SK-N-SH treated with all-trans-retinoic acid at 6 μM for 48 hours (cell line): Measurements from ENCODE around the gene PON2.
"Not testable (repeated sequence)": the region's sequence is repeated elsewhere in the genome, so short reads cannot be mapped to it uniquely, and the experiment has no call there.

Experiments used
- ATAC-seq: fragments of 200-7000 bp; cut with Tn5 transposase; 3 replicates; pipeline ENCODE4 v1.9.1; 2020; ENCODE audit warnings: mild to moderate bottlenecking, moderate library complexity
- ARNTL ChIP-seq: fragments of 450-650 bp; formaldehyde crosslinking; IDR thresholded peaks from 2 replicates; pipeline ENCODE4 v1.5.0; 2020; ENCODE audit warnings: low read depth, mild to moderate bottlenecking, moderate library complexity, borderline replicate concordance
- CSDC2 ChIP-seq: fragments of 250-450 bp; sonication (Bioruptor Pico); IDR thresholded peaks from 2 replicates; pipeline ENCODE4 v1.5.0; 2020; ENCODE audit warnings: mild to moderate bottlenecking, moderate library complexity
- CSRNP3 ChIP-seq: fragments of 250-450 bp; sonication (Bioruptor Pico); IDR thresholded peaks from 2 replicates; pipeline ENCODE4 v1.5.1; 2021; ENCODE audit warnings: mild to moderate bottlenecking, moderate library complexity
- ESRRG ChIP-seq: fragments of 250-450 bp; sonication (Bioruptor Pico); IDR thresholded peaks from 2 replicates; pipeline ENCODE4 v1.6.1; 2021; ENCODE audit warnings: mild to moderate bottlenecking
- GLIS3 ChIP-seq: fragments of 250-450 bp; sonication (Bioruptor Pico); IDR thresholded peaks from 2 replicates; pipeline ENCODE4 v1.5.0; 2020; ENCODE audit warnings: mild to moderate bottlenecking, moderate library complexity
- OSR1 ChIP-seq: fragments of 250-450 bp; sonication (Bioruptor Pico); IDR thresholded peaks from 2 replicates; pipeline ENCODE4 v1.8.0; 2022; ENCODE audit warnings: moderate library complexity, mild to moderate bottlenecking, inconsistent platforms
- PATZ1 ChIP-seq: fragments of 250-450 bp; sonication (Bioruptor Pico); IDR thresholded peaks from 2 replicates; pipeline ENCODE4 v1.8.0; 2020; ENCODE audit warnings: mild to moderate bottlenecking, moderate library complexity, borderline replicate concordance
- PPARA ChIP-seq: fragments of 250-450 bp; sonication (Bioruptor Pico); IDR thresholded peaks from 2 replicates; pipeline ENCODE4 v1.5.0; 2020; ENCODE audit warnings: mild to moderate bottlenecking, borderline replicate concordance
- RARB ChIP-seq: fragments of 250-450 bp; sonication (Bioruptor Pico); IDR thresholded peaks from 2 replicates; pipeline ENCODE4 v1.8.0; 2021; ENCODE audit warnings: mild to moderate bottlenecking, moderate library complexity
- SNAI2 ChIP-seq: fragments of 250-450 bp; sonication (Bioruptor Pico); IDR thresholded peaks from 2 replicates; pipeline ENCODE4 v1.5.0; 2020; ENCODE audit warnings: mild to moderate bottlenecking, moderate library complexity
- TCF4 ChIP-seq: fragments of 250-450 bp; sonication (Bioruptor Pico); IDR thresholded peaks from 2 replicates; pipeline ENCODE4 v1.8.0; 2021; ENCODE audit warnings: mild to moderate bottlenecking, moderate library complexity, borderline replicate concordance
- TOX ChIP-seq: fragments of 250-450 bp; sonication (Bioruptor Pico); IDR thresholded peaks from 2 replicates; pipeline ENCODE4 v1.8.0; 2021; ENCODE audit warnings: mild to moderate bottlenecking, moderate library complexity, borderline replicate concordance
- TSHZ2 ChIP-seq: fragments of 250-450 bp; sonication (Bioruptor Pico); IDR thresholded peaks from 2 replicates; pipeline ENCODE4 v1.5.0; 2020; ENCODE audit warnings: mild to moderate bottlenecking, moderate library complexity
- ZC3H10 ChIP-seq: fragments of 250-450 bp; sonication (Bioruptor Pico); IDR thresholded peaks from 2 replicates; pipeline ENCODE4 v1.5.1; 2021; ENCODE audit warnings: mild to moderate bottlenecking, moderate library complexity
- ZFP3 ChIP-seq: fragments of 250-450 bp; sonication (Bioruptor Pico); IDR thresholded peaks from 2 replicates; pipeline ENCODE4 v1.5.0; 2020; ENCODE audit warnings: mild to moderate bottlenecking, moderate library complexity
- ZFP30 ChIP-seq: fragments of 450-650 bp; formaldehyde crosslinking; IDR thresholded peaks from 2 replicates; pipeline ENCODE4 v1.5.0; 2022; ENCODE audit warnings: mild to moderate bottlenecking, moderate library complexity
- ZNF565 ChIP-seq: fragments of 450-650 bp; formaldehyde crosslinking; conservative IDR thresholded peaks from 2 replicates; pipeline ENCODE4 v1.5.0; 2020; ENCODE audit warnings: low read depth, mild to moderate bottlenecking, moderate library complexity
- ZNF70 ChIP-seq: fragments of 450-650 bp; formaldehyde crosslinking; IDR thresholded peaks from 2 replicates; pipeline ENCODE4 v1.5.0; 2020; ENCODE audit warnings: mild to moderate bottlenecking, moderate library complexity

Gene PON2

GRCh38 chr7:95394370-95394769, 40.5 kb downstream of the PON2 start:
- no peak for ATAC-seq

GRCh38 chr7:95391761-95392160, 43.1 kb downstream of the PON2 start:
- TF ChIP-seq ZFP3 (CRISPR knock-in tag) (no peak), TCF4 (CRISPR knock-in tag) (no peak), ZC3H10 (CRISPR knock-in tag) (no peak), TSHZ2 (no peak), RARB (CRISPR knock-in tag) (no peak), PPARA (CRISPR knock-in tag) (no peak), ZFP30 (CRISPR knock-in tag) (no peak), ZNF565 (CRISPR knock-in tag) (no peak), PATZ1 (CRISPR knock-in tag) (no peak), CSRNP3 (CRISPR knock-in tag) (no peak), CSDC2 (CRISPR knock-in tag) (no peak)
- TF ChIP-seq, all 23 proteins: peak for 0
- no peak for ATAC-seq

More at GRCh38 chr7:95394370-95394769, 40.5 kb downstream of the PON2 start:
- TF ChIP-seq TSHZ2 (no peak), ZNF565 (CRISPR knock-in tag) (no peak), ZFP3 (CRISPR knock-in tag) (no peak), CSDC2 (CRISPR knock-in tag) (no peak), PPARA (CRISPR knock-in tag) (no peak), ESRRG (CRISPR knock-in tag) (no peak), SNAI2 (CRISPR knock-in tag) (no peak), TOX (CRISPR knock-in tag) (no peak)

- ATAC-seq, result no peak
- TF ChIP-seq ZNF70 (CRISPR knock-in tag) (no peak), ZNF565 (CRISPR knock-in tag) (no peak), RARB (CRISPR knock-in tag) (no peak), TOX (CRISPR knock-in tag) (no peak)
- TF ChIP-seq, all 23 proteins: peak for 0
Observed at GRCh38 chr7:95389516-95389915, 45.3 kb downstream of the PON2 start.

GRCh38 chr7:95379457-95379856, 55.4 kb downstream of the PON2 start:
- ATAC-seq, result not testable (repeated sequence)

- ATAC-seq, result no peak
- no peak for TF ChIP-seq ZFP3 (CRISPR knock-in tag)
- TF ChIP-seq TSHZ2, result no peak
- TF ChIP-seq OSR1 (CRISPR knock-in tag), result no peak
- no peak for TF ChIP-seq ZNF565 (CRISPR knock-in tag)
- no peak for TF ChIP-seq GLIS3
- TF ChIP-seq RARB (CRISPR knock-in tag), result no peak
- no peak for TF ChIP-seq SNAI2 (CRISPR knock-in tag)
- no peak for TF ChIP-seq ARNTL (CRISPR knock-in tag)
Observed at GRCh38 chr7:95376632-95377400, 58.0 kb downstream of the PON2 start.
